Brain microvascular endothelial cell (primary cell): ENCODE measurements around the gene SPEG.

Experiments
- DNase-seq: peaks from one replicate; pipeline ENCODE4 v3.0.0-alpha.2; 2020
- H3K27ac ChIP-seq: fragments of 250-450 bp; sonication (Bioruptor Pico); 2 replicates; pipeline ENCODE4 v1.5.1; 2020; ENCODE audit warnings: mild to moderate bottlenecking, moderate library complexity
- H3K27me3 ChIP-seq: fragments of 250-450 bp; sonication (Bioruptor Pico); replicated peaks from 2 replicates; pipeline ENCODE4 v1.5.1; 2020; ENCODE audit warnings: mild to moderate bottlenecking
- H3K36me3 ChIP-seq: fragments of 250-450 bp; sonication (Bioruptor Pico); replicated peaks from 2 replicates; pipeline ENCODE4 v1.5.1; 2020; ENCODE audit warnings: mild to moderate bottlenecking
- H3K4me3 ChIP-seq: 2 replicates; pipeline ENCODE4 v1.5.1; 2011; ENCODE audit warnings: low read depth, mild to moderate bottlenecking, control low read depth, low read length, moderate library complexity
- in situ Hi-C: cut with HindIII; loops from 2 replicates; pipeline ENCODE4 v1.10.0; 2017; ENCODE audit warnings: low sequenced_read_pairs, low pct_ligation_motif_present
- TF ChIP-seq, protein P1 (sequence below): IDR thresholded peaks from 2 replicates; pipeline ENCODE4 v1.5.1; 2011; ENCODE audit warnings: low read depth, mild to moderate bottlenecking, moderate library complexity, low read length, control low read depth, inconsistent platforms; ENCODE audit errors: missing control alignments

Gene SPEG

DNA sequence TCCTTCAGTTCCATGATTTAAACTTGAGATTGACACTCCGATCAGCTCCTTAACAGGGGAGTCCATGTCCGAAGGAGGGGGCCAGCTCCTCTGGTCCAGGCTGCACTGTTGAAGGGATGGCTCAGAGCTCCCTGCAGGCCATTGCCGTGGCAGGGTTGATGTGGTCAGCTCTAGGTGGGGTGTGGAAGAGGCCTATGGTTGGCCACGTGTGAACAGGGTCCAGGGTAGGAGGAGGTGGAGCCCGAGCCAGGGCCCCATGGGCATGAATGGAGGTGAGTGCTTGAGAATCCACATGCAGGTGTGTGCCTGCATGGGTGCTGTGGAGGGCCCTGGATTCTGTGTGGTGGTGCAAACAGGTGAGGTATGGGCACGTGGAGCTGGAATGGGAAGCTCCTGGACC, 1.1 kb downstream of the SPEG start:
- H3K36me3 ChIP-seq = no peaks in the 10 kb centered on the region
- H3K4me3 ChIP-seq = no peak overlapping the region
- H3K27ac ChIP-seq = no peak overlapping the region
- peaks cover 9% of the 10 kb centered on the region for H3K27me3 ChIP-seq
- in situ Hi-C loops = no loop called here
- TF ChIP-seq, protein P1, sequence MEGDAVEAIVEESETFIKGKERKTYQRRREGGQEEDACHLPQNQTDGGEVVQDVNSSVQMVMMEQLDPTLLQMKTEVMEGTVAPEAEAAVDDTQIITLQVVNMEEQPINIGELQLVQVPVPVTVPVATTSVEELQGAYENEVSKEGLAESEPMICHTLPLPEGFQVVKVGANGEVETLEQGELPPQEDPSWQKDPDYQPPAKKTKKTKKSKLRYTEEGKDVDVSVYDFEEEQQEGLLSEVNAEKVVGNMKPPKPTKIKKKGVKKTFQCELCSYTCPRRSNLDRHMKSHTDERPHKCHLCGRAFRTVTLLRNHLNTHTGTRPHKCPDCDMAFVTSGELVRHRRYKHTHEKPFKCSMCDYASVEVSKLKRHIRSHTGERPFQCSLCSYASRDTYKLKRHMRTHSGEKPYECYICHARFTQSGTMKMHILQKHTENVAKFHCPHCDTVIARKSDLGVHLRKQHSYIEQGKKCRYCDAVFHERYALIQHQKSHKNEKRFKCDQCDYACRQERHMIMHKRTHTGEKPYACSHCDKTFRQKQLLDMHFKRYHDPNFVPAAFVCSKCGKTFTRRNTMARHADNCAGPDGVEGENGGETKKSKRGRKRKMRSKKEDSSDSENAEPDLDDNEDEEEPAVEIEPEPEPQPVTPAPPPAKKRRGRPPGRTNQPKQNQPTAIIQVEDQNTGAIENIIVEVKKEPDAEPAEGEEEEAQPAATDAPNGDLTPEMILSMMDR = no peak
- no peak for DNase-seq

GRCh38 chr2:219436491-219436890, 1.8 kb downstream of the SPEG start:
- no peak for DNase-seq
- no peak overlapping the region for H3K4me3 ChIP-seq
- in situ Hi-C loops = no loop called here
- H3K27me3 ChIP-seq = peaks cover 9% of the 10 kb centered on the region
- H3K36me3 ChIP-seq = no peaks in the 10 kb centered on the region
- TF ChIP-seq, protein P1 = no peak
- H3K27ac ChIP-seq = no peak overlapping the region

DNA sequence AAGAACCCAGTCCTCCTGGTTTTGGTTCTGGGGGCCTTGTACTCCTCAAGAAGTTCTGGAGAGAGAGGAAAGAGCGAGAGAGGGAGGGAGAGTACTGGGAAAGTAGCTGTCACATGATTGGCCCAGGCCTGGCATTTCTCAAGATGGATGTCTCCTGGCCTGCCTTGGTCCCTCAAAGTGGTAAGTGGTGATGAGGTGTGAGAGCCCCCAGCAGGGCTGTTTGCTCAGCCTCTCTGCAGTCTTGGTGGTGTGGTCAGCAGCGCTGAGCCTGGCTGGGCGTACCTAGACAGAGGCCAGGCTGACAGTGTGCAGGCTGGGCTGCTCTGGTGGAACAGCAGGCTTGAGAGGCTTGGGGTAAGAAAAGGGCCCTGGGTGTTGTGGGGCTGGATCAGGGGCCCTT, 2.5 kb downstream of the SPEG start:
- H3K27me3 ChIP-seq = peaks cover 9% of the 10 kb centered on the region
- in situ Hi-C loops = no loop called here
- TF ChIP-seq, protein P1 = no peak
- no peaks in the 10 kb centered on the region for H3K36me3 ChIP-seq
- no peak overlapping the region for H3K4me3 ChIP-seq
- DNase-seq = no peak
- H3K27ac ChIP-seq = no peak overlapping the region

DNA sequence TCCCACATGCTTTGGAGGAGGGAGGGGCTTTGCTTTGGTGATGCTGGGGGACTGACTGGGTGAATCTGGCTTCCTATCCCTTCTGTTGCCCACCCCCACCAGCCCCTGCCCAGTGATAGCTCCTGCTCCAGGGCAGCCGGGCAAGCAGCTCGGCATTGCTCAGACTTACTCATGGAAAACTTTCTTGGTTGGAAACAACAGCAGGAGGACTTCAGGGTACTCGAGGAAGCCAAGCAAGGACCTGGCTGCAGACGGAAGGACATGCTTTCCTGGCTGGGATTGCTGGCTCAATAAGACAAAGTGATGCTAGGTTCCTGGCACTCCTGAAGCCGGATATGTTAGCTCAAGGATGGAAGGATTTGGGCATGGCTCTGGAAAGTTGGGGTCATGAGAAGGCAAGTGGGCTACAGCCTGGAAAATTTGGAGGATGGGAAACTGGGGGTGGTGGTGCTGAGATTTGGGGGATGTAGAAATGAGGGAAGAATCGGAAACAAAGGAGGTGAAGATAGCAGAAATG, 3.1 kb downstream of the SPEG start:
- TF ChIP-seq, protein P1 = no peak
- Histone ChIP-seq H3K4me3 (no peak overlapping the region), H3K27me3 (peaks cover 9% of the 10 kb centered on the region), H3K36me3 (no peaks in the 10 kb centered on the region), H3K27ac (no peak overlapping the region)
- DNase-seq = no peak
- in situ Hi-C loops = no loop called here

DNA sequence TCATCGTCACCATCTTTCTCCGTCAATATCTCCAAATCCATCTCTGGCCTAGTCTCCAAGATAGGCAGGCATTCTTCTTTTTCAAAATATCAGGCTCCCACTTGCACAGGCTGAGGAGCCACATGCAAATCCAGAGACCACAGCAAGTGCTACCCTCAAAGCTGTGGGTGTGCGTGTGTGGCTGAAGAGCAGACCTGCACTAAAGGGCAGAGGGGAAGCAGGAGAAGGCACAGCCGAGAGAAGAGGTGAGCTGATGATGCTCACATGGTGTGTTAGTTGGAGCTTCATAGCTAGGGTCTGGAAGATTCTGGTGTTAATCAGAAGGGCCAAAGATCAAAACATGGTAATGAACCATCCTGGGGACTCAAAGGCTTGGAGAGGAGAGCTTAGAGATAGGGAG, 3.8 kb downstream of the SPEG start:
- Histone ChIP-seq H3K36me3 (no peaks in the 10 kb centered on the region), H3K27ac (no peak overlapping the region), H3K4me3 (no peak overlapping the region), H3K27me3 (peaks cover 9% of the 10 kb centered on the region)
- TF ChIP-seq, protein P1 = no peak
- no peak for DNase-seq
- in situ Hi-C loops = no loop called here

DNA sequence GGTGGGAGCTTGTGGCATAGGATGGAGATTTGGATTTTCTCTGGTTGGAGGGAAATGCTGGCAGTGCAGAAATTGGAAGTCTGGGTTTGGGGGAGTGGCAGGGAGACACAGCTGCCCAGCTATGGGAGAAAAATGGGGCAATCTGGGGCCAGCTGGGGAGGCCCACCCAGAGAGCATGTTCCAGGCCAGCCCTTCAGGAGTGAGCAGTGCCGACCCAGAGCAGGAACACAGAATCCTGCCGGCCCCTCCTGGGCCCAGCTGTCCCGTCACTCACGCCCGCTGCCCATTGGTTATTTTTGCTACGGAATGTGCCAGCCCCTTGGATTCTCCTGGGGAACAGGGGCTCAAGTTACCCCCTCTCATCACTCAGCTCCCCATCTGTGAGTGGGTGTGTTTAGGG, 4.9 kb downstream of the SPEG start:
- no peak overlapping the region for H3K4me3 ChIP-seq
- H3K27ac ChIP-seq = no peak overlapping the region
- H3K27me3 ChIP-seq = peaks cover 9% of the 10 kb centered on the region
- in situ Hi-C loops = no loop called here
- DNase-seq = no peak
- H3K36me3 ChIP-seq = no peaks in the 10 kb centered on the region
- TF ChIP-seq, protein P1 = no peak
